H9 (cell line): ENCODE results near the gene OR2F1. TPM values are rescaled to one million over a fixed set of nuclear protein-coding genes. Genes with fewer than 3 reads are reported as not detected.

Experiments used
- DNase-seq: peaks from one replicate; pipeline ENCODE4 v3.0.0-alpha.2; 2017
- H2AFZ ChIP-seq: one replicate; pipeline ENCODE4 v1.6.1; 2013; ENCODE audit warnings: mild to moderate bottlenecking, low read length, control low read depth, moderate library complexity
- H2AK5ac ChIP-seq: 2 replicates; pipeline ENCODE4 v1.6.1; 2013; ENCODE audit warnings: low read length, control low read depth, mixed read lengths; ENCODE audit not compliant: insufficient read length
- H2BK120ac ChIP-seq: one replicate; pipeline ENCODE4 v1.6.1; 2013; ENCODE audit warnings: low read depth, mild to moderate bottlenecking, low read length, control low read depth, inconsistent platforms; ENCODE audit not compliant: poor library complexity, severe bottlenecking
- H2BK12ac ChIP-seq: 2 replicates; pipeline ENCODE4 v1.6.1; 2013; ENCODE audit warnings: low read length, control low read depth, mixed read lengths, low read depth; ENCODE audit not compliant: insufficient read length
- H2BK15ac ChIP-seq: 2 replicates; pipeline ENCODE4 v1.6.1; 2013; ENCODE audit warnings: low read depth, low read length, control low read depth
- H2BK20ac ChIP-seq: one replicate; pipeline ENCODE4 v1.6.1; 2013; ENCODE audit warnings: low read depth, mild to moderate bottlenecking, low read length, control low read depth, inconsistent platforms; ENCODE audit not compliant: poor library complexity, severe bottlenecking
- H2BK5ac ChIP-seq: 2 replicates; pipeline ENCODE4 v1.6.1; 2013; ENCODE audit warnings: low read length, control low read depth, mixed read lengths; ENCODE audit not compliant: insufficient read length
- H3K14ac ChIP-seq: 2 replicates; pipeline ENCODE4 v1.6.1; 2013; ENCODE audit warnings: low read length, control low read depth; ENCODE audit not compliant: insufficient read depth
- H3K18ac ChIP-seq: 2 replicates; pipeline ENCODE4 v1.6.1; 2013; ENCODE audit warnings: low read depth, mild to moderate bottlenecking, mixed read lengths, low read length, control low read depth; ENCODE audit not compliant: insufficient read length
- H3K23ac ChIP-seq: 2 replicates; pipeline ENCODE4 v1.6.1; 2013; ENCODE audit warnings: low read length, control low read depth, mixed read lengths, low read depth; ENCODE audit not compliant: insufficient read length
- H3K23me2 ChIP-seq: 2 replicates; pipeline ENCODE4 v1.6.1; 2013; ENCODE audit warnings: low read depth, mild to moderate bottlenecking, mixed read lengths, low read length, control low read depth; ENCODE audit not compliant: insufficient read length, poor library complexity, severe bottlenecking
- H3K27ac ChIP-seq: 2 replicates; pipeline ENCODE4 v1.5.1; 2013; ENCODE audit warnings: low read length, control low read depth, mixed read lengths, low read depth; ENCODE audit not compliant: insufficient read length
- H3K27me3 ChIP-seq: 2 replicates; pipeline ENCODE4 v1.6.1; 2013; ENCODE audit warnings: low read length, control low read depth, inconsistent platforms; ENCODE audit not compliant: insufficient read depth
- H3K4ac ChIP-seq: 2 replicates; pipeline ENCODE4 v1.6.1; 2013; ENCODE audit warnings: low read depth, mild to moderate bottlenecking, control low read depth, inconsistent platforms, low read length, moderate library complexity
- H3K4me1 ChIP-seq: 2 replicates; pipeline ENCODE4 v1.6.1; 2013; ENCODE audit warnings: low read length, control low read depth, inconsistent platforms; ENCODE audit not compliant: insufficient read depth
- H3K4me2 ChIP-seq: 2 replicates; pipeline ENCODE4 v1.6.1; 2013; ENCODE audit warnings: low read length, control low read depth, mixed read lengths; ENCODE audit not compliant: insufficient read length, insufficient read depth
- H3K56ac ChIP-seq: 2 replicates; pipeline ENCODE4 v1.6.1; 2013; ENCODE audit warnings: low read depth, mild to moderate bottlenecking, mixed read lengths, low read length, control low read depth; ENCODE audit not compliant: insufficient read length
- H3K79me1 ChIP-seq: 2 replicates; pipeline ENCODE4 v1.6.1; 2013; ENCODE audit warnings: low read depth, mild to moderate bottlenecking, moderate library complexity, low read length, control low read depth, inconsistent platforms; ENCODE audit not compliant: insufficient read depth, poor library complexity, severe bottlenecking
- H3K79me2 ChIP-seq: 2 replicates; pipeline ENCODE4 v1.6.1; 2013; ENCODE audit warnings: low read length, control low read depth, inconsistent platforms; ENCODE audit not compliant: insufficient read depth
- H3K9ac ChIP-seq: 2 replicates; pipeline ENCODE4 v1.6.1; 2013; ENCODE audit warnings: low read length, control low read depth, mixed read lengths; ENCODE audit not compliant: insufficient read length; ENCODE audit errors: extremely low read depth
- H3K9me3 ChIP-seq: one replicate; pipeline ENCODE4 v1.6.1; 2013; ENCODE audit warnings: low read depth, low read length, inconsistent platforms; ENCODE audit not compliant: control insufficient read depth
- H3T11ph ChIP-seq: one replicate; pipeline ENCODE4 v1.6.1; 2013; ENCODE audit warnings: mild to moderate bottlenecking, low read length, control low read depth, inconsistent platforms
- H4K20me1 ChIP-seq: one replicate; pipeline ENCODE4 v1.6.1; 2013; ENCODE audit not compliant: control insufficient read depth, insufficient read length, insufficient read depth
- H4K5ac ChIP-seq: 2 replicates; pipeline ENCODE4 v1.6.1; 2013; ENCODE audit warnings: low read depth, mild to moderate bottlenecking, mixed read lengths, low read length, control low read depth; ENCODE audit not compliant: insufficient read length
- H4K8ac ChIP-seq: replicated peaks from 2 replicates; pipeline ENCODE4 v1.6.1; 2013; ENCODE audit warnings: low read length, control low read depth, mixed read lengths, low read depth; ENCODE audit not compliant: insufficient read length
- H4K91ac ChIP-seq: 2 replicates; pipeline ENCODE4 v1.6.1; 2013; ENCODE audit warnings: low read depth, mild to moderate bottlenecking, moderate library complexity, mixed read lengths, low read length, control low read depth; ENCODE audit not compliant: insufficient read length
- H3K27ac Mint-ChIP-seq, 3 experiments: 2 replicates in 2 of 3; 3 replicates in 1 of 3; pipeline ENCODE4 v1.8.0; 2020 to 2021; ENCODE audit warnings: mixed read lengths in 3 of 3, mild to moderate bottlenecking in 1 of 3, moderate library complexity in 1 of 3
- H3K27me3 Mint-ChIP-seq: 2 replicates; pipeline ENCODE4 v1.8.0; 2021; ENCODE audit warnings: low read depth, mild to moderate bottlenecking, moderate library complexity, mixed read lengths
- H3K36me3 Mint-ChIP-seq, 3 experiments: 2 replicates in 2 of 3; 3 replicates in 1 of 3; pipeline ENCODE4 v1.8.0; 2020 to 2021; ENCODE audit warnings: low read depth in 3 of 3, mixed read lengths in 3 of 3; ENCODE audit not compliant: insufficient read depth in 1 of 3
- H3K4me1 Mint-ChIP-seq, 2 experiments: 2 replicates each; pipeline ENCODE4 v1.8.0; 2020; ENCODE audit warnings: mixed read lengths in 2 of 2
- H3K4me3 Mint-ChIP-seq, 2 experiments: 2 replicates in 1 of 2; 3 replicates in 1 of 2; pipeline ENCODE4 v1.8.0; 2020 to 2021; ENCODE audit warnings: mild to moderate bottlenecking in 2 of 2, mixed read lengths in 2 of 2, moderate library complexity in 1 of 2
- H3K9me3 Mint-ChIP-seq, 2 experiments: 2 replicates in 1 of 2; 3 replicates in 1 of 2; pipeline ENCODE4 v1.8.0; 2020; ENCODE audit warnings: mild to moderate bottlenecking in 2 of 2, mixed read lengths in 2 of 2, moderate library complexity in 1 of 2
- CTCF ChIP-seq: fragments of 200-600 bp; sonication (generic); conservative IDR thresholded peaks from 3 replicates; pipeline ENCODE4 v1.8.0; 2021; ENCODE audit warnings: antibody characterized with exemption, mild to moderate bottlenecking
- WGBS: extraction: QIAGEN DNeasy Blood & Tissue Kit; methylation state at CpG from one replicate; pipeline ENCODE4 v1.1.7; 2013; ENCODE audit warnings: missing lambda C conversion rate, low lambda C conversion rate, mixed read lengths; ENCODE audit not compliant: insufficient read length; ENCODE audit errors: extremely low coverage; 5-methylcytosine and 5-hydroxymethylcytosine counted together
- total RNA-seq: library from RNA; stranded (reverse); gene quantifications from 2 replicates; pipeline ENCODE4 v1.2.1, GENCODE V29; 2021

OR2F1 gene
- total RNA-seq, 1 experiment from 2014 or later = not detected

GRCh38 chr7:143965280-143965679, 10.6 kb downstream of the OR2F1 start:
- no peaks in the 10 kb centered on the region for H3K27me3 Mint-ChIP-seq
- Histone ChIP-seq H2BK20ac (no peak overlapping the region), H3K9ac (no peak overlapping the region), H3K23me2 (no peaks in the 10 kb centered on the region), H2BK15ac (no peak overlapping the region), H4K8ac (no peak overlapping the region), H3K4me1 (no peaks in the 10 kb centered on the region), H3K4ac (no peak overlapping the region), H2AFZ (no peak overlapping the region), H2BK120ac (no peak overlapping the region), H3K56ac (no peak overlapping the region), H3K18ac (no peak overlapping the region), H3K4me2 (no peak overlapping the region), H3K79me2 (no peaks in the 10 kb centered on the region), H2BK12ac (no peak overlapping the region), H4K5ac (no peak overlapping the region), H3K23ac (no peak overlapping the region), H4K91ac (no peak overlapping the region), H3K14ac (no peak overlapping the region), H4K20me1 (no peaks in the 10 kb centered on the region), H2BK5ac (no peak overlapping the region), H3K27ac (no peak overlapping the region), H3K27me3 (no peaks in the 10 kb centered on the region), H3T11ph (no peak overlapping the region), H3K9me3 (no peaks in the 10 kb centered on the region), H3K79me1 (no peaks in the 10 kb centered on the region), H2AK5ac (no peak overlapping the region)
- DNase-seq = no peak
- H3K27ac Mint-ChIP-seq = peak overlapping the region in 1 of 3 experiments; percentile 53; a peak in 2 of 7 replicates
- no peak overlapping the region for H3K4me3 Mint-ChIP-seq
- TF ChIP-seq CTCF = no peak
- no peaks in the 10 kb centered on the region; a peak in 1 of 7 replicates for H3K36me3 Mint-ChIP-seq
- WGBS = no CpG with 5 or more reads among the region's 2 CpGs
- no peaks in the 10 kb centered on the region; a peak in 1 of 5 replicates for H3K9me3 Mint-ChIP-seq
- H3K4me1 Mint-ChIP-seq = peaks cover 3% of the 10 kb centered on the region in 2 experiments; a peak in 3 of 4 replicates
